SK-N-SH treated with all-trans-retinoic acid at 6 μM for 48 hours (cell line): ENCODE measurements around the gene RSAD1.

Source experiments
- ISL1 ChIP-seq: fragments of 250-450 bp; sonication (Bioruptor Pico); IDR thresholded peaks from 2 replicates; pipeline ENCODE4 v2.1.2; 2022; ENCODE audit warnings: mild to moderate bottlenecking, moderate library complexity
- RARB ChIP-seq: fragments of 250-450 bp; sonication (Bioruptor Pico); IDR thresholded peaks from 2 replicates; pipeline ENCODE4 v1.8.0; 2021; ENCODE audit warnings: mild to moderate bottlenecking, moderate library complexity
- TSHZ2 ChIP-seq: fragments of 250-450 bp; sonication (Bioruptor Pico); IDR thresholded peaks from 2 replicates; pipeline ENCODE4 v1.5.0; 2020; ENCODE audit warnings: mild to moderate bottlenecking, moderate library complexity
- ZNF8 ChIP-seq: fragments of 450-650 bp; formaldehyde crosslinking; IDR thresholded peaks from 2 replicates; pipeline ENCODE4 v1.5.0; 2020; ENCODE audit warnings: mild to moderate bottlenecking, moderate library complexity

DNA sequence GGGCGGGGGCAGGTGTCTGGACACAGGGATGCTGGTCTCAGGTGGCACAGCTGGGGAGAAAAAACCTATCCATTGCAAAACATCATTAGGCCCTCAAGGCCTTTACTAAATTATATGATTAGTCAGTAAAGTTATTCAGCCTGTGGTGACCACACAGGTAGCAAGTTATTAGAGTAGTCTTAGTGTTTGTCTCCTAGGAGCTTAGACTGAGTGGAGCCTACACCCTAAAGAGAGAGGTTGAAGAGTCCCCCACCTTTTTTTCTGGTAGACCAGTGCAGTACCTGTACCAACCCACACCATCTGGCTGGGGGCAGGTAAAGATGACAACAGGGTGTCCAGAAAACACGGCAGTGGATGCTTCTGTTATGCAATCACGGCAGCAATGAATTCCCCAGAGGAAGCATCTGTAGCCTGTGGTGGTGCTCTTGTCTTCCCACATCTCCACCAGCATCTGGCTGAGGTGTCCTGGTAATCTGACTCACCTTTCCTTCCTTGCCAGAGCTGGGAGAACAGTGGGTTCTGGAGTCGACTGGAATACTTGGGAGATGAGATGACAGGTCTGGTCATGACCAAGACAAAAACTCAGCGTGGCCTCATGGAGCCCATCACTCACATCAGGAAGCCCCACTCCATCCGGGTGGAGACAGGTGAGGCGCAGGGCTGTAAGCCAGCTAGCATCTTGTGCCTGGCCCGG lies 40.6 kb downstream of the RSAD1 start:
- no peak for TF ChIP-seq ZNF8 (CRISPR knock-in tag)
- TF ChIP-seq TSHZ2 (CRISPR knock-in tag), result no peak
- no peak for TF ChIP-seq RARB (CRISPR knock-in tag)
- TF ChIP-seq ISL1 (CRISPR knock-in tag), result no peak
